Measurements from ENCODE around the gene MGMT. TPM values are rescaled to one million over a fixed set of nuclear protein-coding genes. Genes with fewer than 3 reads are reported as not detected.

The MGMT gene
- total and polyA plus RNA-seq, 2 donors from 2014 or later = 25.9 to 70.0 TPM

- FAIRE-seq (no peak), DNase-seq (no peak)
- Histone ChIP-seq H3K4me3 (ENCODE audit: low read length in 3 of 3) (no peak overlapping the region), H3K9ac (ENCODE audit: low read length in 3 of 3) (no peak overlapping the region), H3K36me3 (ENCODE audit: control insufficient read depth in 2 of 3, insufficient read depth in 3 of 3, low read length in 3 of 3) (no peaks in the 10 kb centered on the region), H3K4me1 (ENCODE audit: control insufficient read depth in 2 of 3, insufficient read depth in 2 of 3, low read depth in 1 of 3, low read length in 3 of 3) (no peaks in the 10 kb centered on the region), H3K27me3 (ENCODE audit: control insufficient read depth, insufficient read depth, low read length) (no peaks in the 10 kb centered on the region), H3K9me3 (ENCODE audit: control insufficient read depth in 2 of 3, insufficient read depth in 1 of 3, low read length in 3 of 3) (no peaks in the 10 kb centered on the region), H3K27ac (ENCODE audit: low read depth in 2 of 2, low read length in 2 of 2) (no peak overlapping the region)
- intact Hi-C loops (cut with DNase I) = no loop called here
- no peak for TF ChIP-seq CTCF (IDR thresholded peaks at IDR 0.05; ENCODE audit: borderline replicate concordance, extremely low read depth, insufficient read depth)
These were observed 47.8 kb downstream of the MGMT start for GRCh38 chr10:129514568-129515451.

GRCh38 chr10:129516846-129517679 is 50.0 kb downstream of the MGMT start:
- H3K27ac ChIP-seq (ENCODE audit: low read depth in 2 of 2, low read length in 2 of 2) = no peak overlapping the region
- no peak for DNase-seq
- no peaks in the 10 kb centered on the region for H3K9me3 ChIP-seq (ENCODE audit: control insufficient read depth in 2 of 3, insufficient read depth in 1 of 3, low read length in 3 of 3)
- no peaks in the 10 kb centered on the region for H3K4me1 ChIP-seq (ENCODE audit: control insufficient read depth in 2 of 3, insufficient read depth in 2 of 3, low read depth in 1 of 3, low read length in 3 of 3)
- FAIRE-seq = no peak
- intact Hi-C loops (cut with DNase I) = no loop called here
- H3K4me3 ChIP-seq (ENCODE audit: low read length in 3 of 3) = no peak overlapping the region
- no peak overlapping the region for H3K9ac ChIP-seq (ENCODE audit: low read length in 3 of 3)
- no peaks in the 10 kb centered on the region for H3K36me3 ChIP-seq (ENCODE audit: control insufficient read depth in 2 of 3, insufficient read depth in 3 of 3, low read length in 3 of 3)
- TF ChIP-seq CTCF (IDR thresholded peaks at IDR 0.05; ENCODE audit: borderline replicate concordance, extremely low read depth, insufficient read depth) = no peak
- no peaks in the 10 kb centered on the region for H3K27me3 ChIP-seq (ENCODE audit: control insufficient read depth, insufficient read depth, low read length)

GRCh38 chr10:129517680-129518057 is 50.6 kb downstream of the MGMT start:
- no peak overlapping the region for H3K4me3 ChIP-seq (ENCODE audit: low read length in 3 of 3)
- H3K36me3 ChIP-seq (ENCODE audit: control insufficient read depth in 2 of 3, insufficient read depth in 3 of 3, low read length in 3 of 3) = no peaks in the 10 kb centered on the region
- H3K4me1 ChIP-seq (ENCODE audit: control insufficient read depth in 2 of 3, insufficient read depth in 2 of 3, low read depth in 1 of 3, low read length in 3 of 3) = no peaks in the 10 kb centered on the region
- no peak overlapping the region for H3K27ac ChIP-seq (ENCODE audit: low read depth in 2 of 2, low read length in 2 of 2)
- H3K27me3 ChIP-seq (ENCODE audit: control insufficient read depth, insufficient read depth, low read length) = no peaks in the 10 kb centered on the region
- H3K9ac ChIP-seq (ENCODE audit: low read length in 3 of 3) = no peak overlapping the region
- no peak for FAIRE-seq
- TF ChIP-seq CTCF (IDR thresholded peaks at IDR 0.05; ENCODE audit: borderline replicate concordance, extremely low read depth, insufficient read depth) = no peak
- intact Hi-C loops (cut with DNase I) = no loop called here
- no peaks in the 10 kb centered on the region for H3K9me3 ChIP-seq (ENCODE audit: control insufficient read depth in 2 of 3, insufficient read depth in 1 of 3, low read length in 3 of 3)
- no peak for DNase-seq
